Glomerular visceral epithelial cell (primary cell): ENCODE measurements around the gene EN2.

ENCODE experiments used
- DNase-seq: peaks from one replicate; pipeline ENCODE4 v3.0.0-alpha.2; 2016; ENCODE audit errors: extremely low spot score

Gene EN2

DNA sequence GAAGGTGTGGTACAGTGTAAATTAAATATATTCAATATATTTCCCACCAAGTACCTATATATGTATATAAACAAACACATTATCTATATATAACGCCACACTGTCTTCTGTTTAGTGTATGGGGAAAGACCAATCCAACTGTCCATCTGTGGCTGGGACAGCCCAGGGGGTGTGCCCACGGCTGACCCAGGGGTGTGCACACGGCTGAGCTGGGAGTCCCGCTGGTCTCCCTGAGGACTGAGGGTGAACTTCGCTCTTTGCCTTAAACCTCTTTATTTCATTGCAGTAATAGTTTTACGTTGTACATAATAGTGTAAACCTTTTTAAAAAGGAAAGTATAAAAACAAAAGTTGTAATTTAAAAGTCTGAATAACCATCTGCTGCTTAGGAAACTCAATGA is 6.3 kb downstream of the EN2 start:
- DNase-seq: no peak

DNA sequence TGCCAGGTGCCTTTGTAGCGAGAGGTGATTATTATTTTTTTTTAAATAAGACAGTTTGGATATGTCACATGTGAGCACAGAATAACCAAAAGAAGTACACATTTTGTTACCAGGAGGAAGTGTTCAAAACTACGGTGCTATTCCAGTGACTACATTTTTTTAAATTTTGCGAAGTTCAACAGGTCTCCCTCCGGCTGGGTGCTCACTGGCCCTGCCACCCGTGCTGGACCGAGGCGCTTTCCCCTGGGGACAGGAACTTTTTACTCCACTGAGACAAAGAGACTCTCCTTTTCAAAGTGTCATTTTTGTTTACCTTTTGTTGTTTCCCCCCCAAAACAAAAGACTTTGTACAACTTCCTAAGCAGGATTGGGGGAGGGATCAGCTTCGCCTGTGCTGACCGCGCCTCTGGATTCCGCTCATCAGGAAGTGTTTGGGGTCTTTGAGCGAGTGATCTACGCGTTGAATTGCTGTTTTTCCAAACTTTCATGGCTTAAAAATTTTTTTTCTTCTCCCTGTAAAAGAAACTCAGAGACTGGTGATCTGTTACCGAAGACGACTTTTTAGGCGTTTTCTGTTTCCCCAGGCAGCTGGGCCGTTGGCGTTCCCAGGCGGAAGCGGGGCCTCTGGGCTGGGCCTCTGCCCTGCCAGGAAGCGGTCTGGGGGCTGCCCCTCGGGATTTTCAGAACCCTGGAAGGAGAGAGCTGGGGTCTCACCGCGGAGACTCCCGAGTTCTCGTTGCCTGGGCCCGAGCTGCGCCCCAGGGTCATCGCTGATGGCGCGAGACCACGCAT is 7.2 kb downstream of the EN2 start:
- DNase-seq: no peak

- DNase-seq: no peak
Observed at GRCh38 chr7:155465761-155466141, 7.8 kb downstream of the EN2 start.

GRCh38 chr7:155466142-155466813 is 8.3 kb downstream of the EN2 start:
- DNase-seq: no peak

GRCh38 chr7:155466814-155467733 is 9.1 kb downstream of the EN2 start:
- no peak for DNase-seq

DNA sequence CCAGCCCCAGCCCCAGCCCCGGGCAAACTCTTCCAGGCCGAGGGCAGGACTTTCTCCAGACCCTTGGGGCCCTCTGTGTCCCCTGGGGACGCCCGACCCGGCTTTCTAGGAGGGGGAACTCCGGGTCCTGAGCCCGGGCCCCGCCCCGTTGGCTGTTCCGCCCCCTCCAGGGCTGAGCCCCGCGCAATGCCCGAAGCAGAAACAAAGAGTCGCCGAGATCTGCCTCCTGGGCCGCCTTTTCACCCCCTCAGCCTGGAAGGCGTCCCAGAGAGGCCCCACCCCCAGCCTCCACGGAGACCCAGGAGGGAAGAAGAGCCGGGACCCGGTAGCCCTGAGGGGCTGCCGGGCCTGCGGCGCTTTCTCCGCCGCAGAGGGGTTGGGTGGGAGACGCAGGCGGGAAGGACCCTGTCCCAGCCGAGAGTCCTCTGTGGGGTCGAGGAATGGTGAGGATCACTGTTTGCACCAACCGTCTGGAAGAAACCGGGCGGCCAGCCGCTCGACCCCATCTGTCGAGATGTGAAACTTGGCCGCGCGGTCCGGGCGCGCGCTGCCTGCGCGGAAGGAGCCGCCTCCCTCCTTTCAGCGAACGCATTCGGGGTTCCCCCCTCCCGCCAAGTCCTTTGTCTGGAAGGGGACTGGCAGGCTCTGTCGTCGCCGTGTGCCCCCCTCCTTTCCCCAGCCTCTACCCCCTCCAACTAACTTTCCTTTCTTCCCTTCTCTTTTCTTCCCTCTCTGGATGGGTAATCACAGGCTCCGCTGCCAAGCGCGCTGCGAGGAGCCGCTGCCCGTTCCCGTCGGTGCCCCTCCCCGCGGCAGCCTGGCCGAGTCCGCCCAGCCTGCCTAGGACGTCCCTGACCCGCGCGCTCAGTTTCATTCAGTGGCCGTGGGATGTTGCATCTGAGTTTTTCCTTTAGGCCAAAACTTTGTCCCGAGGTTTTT is 10.2 kb downstream of the EN2 start:
- no peak for DNase-seq

DNA sequence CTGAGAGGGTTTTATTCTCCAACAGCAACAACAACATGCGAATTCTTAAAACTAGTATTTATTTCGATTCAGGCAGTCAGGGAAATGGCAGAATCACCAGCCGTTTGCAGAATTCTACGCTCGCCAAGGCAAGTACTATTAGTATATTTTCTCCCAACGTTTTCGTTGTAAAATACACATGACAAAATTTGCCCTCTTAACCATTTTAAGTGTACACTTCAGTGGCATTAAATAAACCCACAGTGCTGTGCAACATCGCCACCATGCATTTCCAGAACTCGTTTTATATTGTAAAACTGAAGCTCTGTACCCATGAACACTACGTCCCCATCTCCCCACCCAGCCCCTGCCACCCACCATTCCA is 10.8 kb downstream of the EN2 start:
- DNase-seq: no peak

DNA sequence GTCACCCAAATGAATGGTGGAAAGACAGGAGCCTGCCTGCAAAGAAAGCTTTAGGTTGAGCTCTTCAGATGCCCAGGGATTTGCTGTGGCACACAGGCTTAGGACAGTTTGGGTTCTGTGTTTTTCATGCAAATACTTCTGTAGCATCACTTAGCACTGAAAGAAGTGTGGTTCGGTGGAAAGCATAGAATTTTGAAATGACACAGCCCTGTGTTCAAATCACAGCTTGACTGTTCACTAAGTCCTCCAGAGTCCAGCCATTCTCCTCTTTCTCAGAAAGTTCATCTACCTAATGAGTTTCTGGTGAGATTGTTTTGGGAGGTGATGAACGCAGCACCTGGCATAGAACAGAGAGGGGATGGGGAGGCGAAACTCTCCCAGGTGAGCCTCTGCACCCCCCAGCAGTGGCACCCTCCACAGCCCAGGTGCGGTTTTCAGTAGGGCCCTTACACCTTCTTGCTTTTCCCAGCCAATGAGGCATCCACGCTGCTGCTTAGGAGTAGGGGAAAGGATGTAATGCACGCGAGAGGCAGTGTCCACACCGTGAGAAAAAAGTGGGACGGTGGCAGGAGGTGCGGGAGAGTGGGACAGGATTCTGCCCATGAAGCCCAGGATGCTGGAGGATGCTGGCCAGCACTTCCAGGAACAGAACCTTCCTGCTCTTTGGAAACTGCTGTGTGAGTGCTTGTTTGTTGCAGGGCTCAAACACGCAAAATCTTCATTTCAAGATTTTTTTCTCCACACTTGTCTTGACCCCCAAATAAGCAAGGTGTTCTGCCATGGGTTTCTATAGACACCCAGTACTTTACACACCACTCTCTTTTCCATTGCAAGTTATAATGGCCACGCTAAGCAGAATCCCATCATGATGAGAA is 11.6 kb downstream of the EN2 start:
- no peak for DNase-seq

GRCh38 chr7:155470186-155470487 is 12.2 kb downstream of the EN2 start:
- DNase-seq: no peak

DNA sequence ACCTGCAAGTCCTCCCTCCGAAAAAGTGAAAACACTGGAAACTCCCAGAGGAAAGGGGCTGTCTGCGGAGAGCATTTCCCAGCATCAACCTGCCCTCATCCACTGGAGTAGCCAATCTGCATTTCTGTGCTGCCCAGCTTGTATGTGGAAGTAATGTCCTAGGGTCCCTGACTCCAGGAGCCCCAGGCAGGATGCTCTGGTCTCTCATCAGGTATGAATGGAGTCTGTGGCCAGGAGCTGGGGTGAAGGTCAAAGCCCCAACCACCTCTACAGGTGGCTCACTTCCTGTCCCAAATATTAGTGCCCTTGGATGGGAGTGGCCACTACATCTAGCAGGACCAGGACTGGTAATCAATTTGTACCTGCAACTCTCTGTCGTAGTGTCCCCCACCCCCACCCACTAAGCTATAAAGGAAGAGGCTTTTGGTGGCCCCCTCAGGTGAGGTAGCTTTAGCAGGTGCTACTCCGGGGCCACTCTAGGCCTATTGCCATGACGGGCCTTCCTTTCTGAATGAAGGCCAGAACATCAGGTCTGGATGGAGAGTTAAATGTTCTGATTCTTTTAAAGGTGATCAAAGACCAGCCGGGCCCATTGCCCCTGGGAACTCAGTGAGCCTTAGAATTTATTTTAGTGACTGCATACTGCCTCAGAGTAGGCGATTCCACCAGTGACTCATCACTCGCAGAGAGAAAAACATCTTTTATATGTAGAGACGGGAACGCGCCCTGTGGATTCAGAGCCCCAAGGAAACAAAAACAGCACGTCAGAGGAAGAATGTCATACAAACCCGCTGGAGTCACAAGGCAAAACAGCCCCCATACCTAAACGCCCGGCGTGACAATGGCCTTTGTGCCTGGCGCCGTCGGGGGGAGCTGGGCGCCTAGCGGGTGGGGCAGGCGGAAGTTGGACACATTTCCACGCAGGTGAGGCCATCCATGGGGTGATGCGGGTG is 13.0 kb downstream of the EN2 start:
- peak; percentile 22 for DNase-seq

GRCh38 chr7:155471718-155472117 is 13.8 kb downstream of the EN2 start:
- peak; percentile 32 for DNase-seq

DNA sequence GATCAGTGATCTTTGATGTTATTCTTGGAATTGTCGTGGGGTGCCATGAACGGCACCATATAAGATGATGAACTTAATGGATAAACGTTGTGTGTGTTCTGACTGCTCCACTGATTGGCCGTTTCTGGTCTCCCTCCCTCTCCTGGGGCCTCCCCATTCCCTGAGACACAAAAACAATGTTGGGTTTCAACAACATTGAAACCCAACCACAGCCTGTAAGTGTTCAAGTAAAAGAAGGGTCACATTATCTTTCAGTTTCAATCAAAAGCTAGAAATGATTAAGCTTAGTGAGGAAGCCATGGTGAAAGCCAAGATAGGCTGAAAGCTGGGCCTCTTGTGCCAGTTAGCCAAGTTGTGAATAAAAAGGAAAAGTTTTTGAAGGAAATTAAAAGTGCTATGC is 19.5 kb downstream of the EN2 start:
- no peak for DNase-seq

DNA sequence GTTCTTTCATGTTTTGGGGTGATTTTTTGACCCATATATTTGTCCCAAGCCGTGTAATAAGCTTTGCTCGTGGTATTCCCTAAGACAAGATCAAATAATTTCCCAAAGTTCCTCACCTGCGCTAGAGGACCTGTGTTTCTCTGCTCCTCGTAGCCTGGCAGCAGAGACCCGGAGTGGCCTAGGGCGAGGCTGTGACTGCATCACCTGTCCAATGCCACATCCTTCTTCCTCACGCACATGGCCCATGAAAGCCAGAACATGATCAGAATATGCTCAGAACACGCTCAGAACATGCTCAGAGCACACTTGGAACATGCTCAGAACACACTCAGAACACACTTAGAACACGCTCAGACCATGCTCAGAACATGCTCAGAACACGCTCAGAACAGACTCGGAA is 23.8 kb downstream of the EN2 start:
- no peak for DNase-seq

GRCh38 chr7:155482511-155483183 is 24.7 kb downstream of the EN2 start:
- no peak for DNase-seq

DNA sequence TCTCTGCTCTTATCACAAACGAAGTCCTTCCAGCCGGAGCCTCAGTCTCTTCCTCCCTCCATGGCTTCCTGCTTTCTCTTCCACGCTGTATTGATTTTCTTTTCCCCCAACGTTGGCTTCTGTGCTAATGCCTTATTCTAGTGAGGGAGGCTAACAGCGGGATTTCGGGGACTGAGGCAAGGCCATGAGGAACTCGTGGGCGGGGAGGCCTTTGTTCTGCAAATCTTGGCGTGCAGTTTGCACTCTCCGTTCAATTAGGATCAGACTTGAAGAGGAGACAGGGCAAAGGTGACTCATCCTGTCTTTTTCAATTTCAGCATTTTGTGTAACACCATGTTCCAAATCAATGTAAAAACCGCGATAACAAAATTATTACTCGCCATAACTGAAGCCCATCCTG is 25.3 kb downstream of the EN2 start:
- DNase-seq: no peak

- DNase-seq: no peak
Observed at GRCh38 chr7:155483868-155484325, 26.0 kb downstream of the EN2 start.

DNA sequence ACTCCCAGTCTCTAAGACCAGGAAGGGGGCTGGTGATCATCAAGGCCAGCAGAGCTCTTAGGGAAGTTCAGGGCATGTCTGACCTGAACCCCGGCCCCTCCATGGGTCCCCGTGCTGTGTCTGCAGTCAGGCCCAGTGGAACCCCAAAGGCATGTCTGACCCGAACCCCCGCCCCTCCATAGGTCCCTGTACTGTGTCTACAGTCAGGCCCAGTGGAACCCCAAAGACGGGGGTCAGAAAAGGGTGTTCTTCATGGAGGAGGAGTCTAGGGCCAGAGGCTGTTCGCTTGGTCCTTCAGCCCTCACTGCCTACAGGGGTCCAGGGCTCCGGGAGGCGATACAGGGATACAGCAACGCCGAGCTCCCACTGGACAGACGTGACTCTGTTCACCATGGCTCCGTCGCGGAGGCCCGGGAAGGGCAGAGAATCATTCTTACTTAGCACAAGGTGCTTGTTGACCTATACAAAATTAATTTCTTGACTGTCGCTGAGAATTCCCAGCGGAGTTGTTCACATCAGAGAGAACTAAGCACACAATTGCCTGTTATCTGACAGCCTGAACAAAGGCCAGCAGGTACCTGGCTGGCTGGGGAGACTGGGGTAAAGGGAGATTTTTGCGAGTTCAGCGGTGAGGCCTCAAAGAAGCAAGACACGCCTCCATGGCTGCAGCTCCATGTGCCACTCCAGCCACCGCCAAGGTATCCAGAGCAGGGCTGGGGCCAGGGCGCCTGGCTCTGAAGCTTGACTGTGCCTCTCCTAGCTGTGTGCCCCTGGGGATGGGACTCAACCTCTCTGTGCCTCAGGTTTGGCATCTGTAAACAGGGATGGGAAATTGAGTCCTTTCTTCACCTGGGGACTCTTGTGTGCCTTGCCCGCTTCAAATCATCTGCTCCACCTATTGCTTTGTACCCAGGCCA is 26.8 kb downstream of the EN2 start:
- no peak for DNase-seq
